GM23338 (cell line): Measurements from ENCODE around the gene CASR. TPM values are rescaled to one million over a fixed set of nuclear protein-coding genes. Genes with fewer than 3 reads are reported as not detected.

Experiments
- ATAC-seq: fragments of 200-7000 bp; cut with Tn5 transposase; 3 replicates; pipeline ENCODE4 v1.9.1; 2020
- DNase-seq: peaks from one replicate; pipeline ENCODE4 v3.0.0-alpha.2; 2015; ENCODE audit warnings: low spot score
- H2AFZ ChIP-seq: fragments of 200-600 bp; sonication (generic); 2 replicates; pipeline ENCODE4 v1.8.0; 2016; ENCODE audit warnings: antibody characterized with exemption, mild to moderate bottlenecking, moderate library complexity
- H3F3A ChIP-seq: fragments of 200-600 bp; sonication (generic); replicated peaks from 2 replicates; pipeline ENCODE4 v1.8.0; 2017; ENCODE audit warnings: antibody characterized with exemption, mixed run types, low read depth
- H3K27ac ChIP-seq: fragments of 200-600 bp; sonication (generic); 2 replicates; pipeline ENCODE4 v1.6.1; 2016; ENCODE audit warnings: low read depth
- H3K27me3 ChIP-seq: fragments of 200-600 bp; sonication (generic); 2 replicates; pipeline ENCODE4 v1.8.0; 2016; ENCODE audit warnings: mild to moderate bottlenecking, mixed run types, moderate library complexity; ENCODE audit not compliant: insufficient read depth
- H3K36me3 ChIP-seq: fragments of 200-600 bp; sonication (generic); 2 replicates; pipeline ENCODE4 v1.8.0; 2016; ENCODE audit warnings: mild to moderate bottlenecking; ENCODE audit not compliant: insufficient read depth
- H3K4me1 ChIP-seq: fragments of 200-600 bp; sonication (generic); 2 replicates; pipeline ENCODE4 v1.8.0; 2016; ENCODE audit warnings: mild to moderate bottlenecking, moderate library complexity; ENCODE audit not compliant: insufficient read depth
- H3K4me2 ChIP-seq: fragments of 200-600 bp; sonication (generic); 2 replicates; pipeline ENCODE4 v1.7.1; 2017; ENCODE audit warnings: mixed run types
- H3K4me3 ChIP-seq: fragments of 200-600 bp; sonication (generic); 2 replicates; pipeline ENCODE4 v1.6.1; 2016; ENCODE audit warnings: mixed run types
- H3K79me2 ChIP-seq: fragments of 200-600 bp; sonication (generic); replicated peaks from 2 replicates; pipeline ENCODE4 v1.8.0; 2017; ENCODE audit warnings: mild to moderate bottlenecking; ENCODE audit not compliant: insufficient read depth
- H3K9me2 ChIP-seq: fragments of 200-600 bp; sonication (generic); 2 replicates; pipeline ENCODE4 v1.8.0; 2017; ENCODE audit not compliant: insufficient read depth
- H4K20me1 ChIP-seq: fragments of 200-600 bp; sonication (generic); replicated peaks from 2 replicates; pipeline ENCODE4 v1.8.0; 2017; ENCODE audit warnings: mild to moderate bottlenecking; ENCODE audit not compliant: insufficient read depth
- H3K27ac Mint-ChIP-seq: 2 replicates; pipeline ENCODE4 v1.8.0; 2020; ENCODE audit warnings: inconsistent platforms, mild to moderate bottlenecking, moderate library complexity, mixed read lengths
- H3K27me3 Mint-ChIP-seq: 3 replicates; pipeline ENCODE4 v1.8.0; 2022; ENCODE audit warnings: low read depth, mild to moderate bottlenecking, moderate library complexity, mixed read lengths, inconsistent platforms; ENCODE audit not compliant: insufficient read depth, poor library complexity
- H3K36me3 Mint-ChIP-seq: 3 replicates; pipeline ENCODE4 v1.8.0; 2021; ENCODE audit warnings: low read depth, mild to moderate bottlenecking, inconsistent platforms, moderate library complexity, mixed read lengths
- H3K4me1 Mint-ChIP-seq: 3 replicates; pipeline ENCODE4 v1.8.0; 2020; ENCODE audit warnings: mild to moderate bottlenecking, inconsistent platforms, mixed read lengths
- H3K4me3 Mint-ChIP-seq: 3 replicates; pipeline ENCODE4 v1.8.0; 2021; ENCODE audit warnings: moderate library complexity, mild to moderate bottlenecking, inconsistent platforms, mixed read lengths
- H3K9me3 Mint-ChIP-seq: 3 replicates; pipeline ENCODE4 v1.8.0; 2020; ENCODE audit warnings: moderate library complexity, mild to moderate bottlenecking, inconsistent platforms, mixed read lengths
- CREB1 ChIP-seq: fragments of 250-450 bp; sonication (Bioruptor Pico); IDR thresholded peaks from 2 replicates; pipeline ENCODE4 v1.5.0; 2020; ENCODE audit warnings: low read depth, mild to moderate bottlenecking, moderate library complexity
- CTCF ChIP-seq, 2 experiments: fragments of 200-600 bp in 1 of 2; sonication (generic) in 1 of 2; conservative IDR thresholded peaks; 2 replicates each; pipeline versions ENCODE4 v1.5.1 to v1.6.1; 2016 to 2017; ENCODE audit warnings: antibody characterized with exemption in 2 of 2, low read depth in 2 of 2, mild to moderate bottlenecking in 2 of 2, moderate library complexity in 1 of 2
- ETS1 ChIP-seq: IDR thresholded peaks from 2 replicates; pipeline ENCODE4 v1.6.1; 2016; ENCODE audit warnings: antibody characterized with exemption
- EZH2 ChIP-seq: fragments of 200-600 bp; sonication (generic); IDR thresholded peaks from one replicate; pipeline ENCODE4 v1.8.0; 2017; ENCODE audit warnings: antibody characterized with exemption, mild to moderate bottlenecking, low read depth; ENCODE audit not compliant: unreplicated experiment
- EZH2phosphoT487 ChIP-seq: fragments of 200-600 bp; sonication (generic); IDR thresholded peaks from one replicate; pipeline ENCODE4 v1.8.1; 2018; ENCODE audit warnings: antibody characterized with exemption; ENCODE audit not compliant: unreplicated experiment
- JUNB ChIP-seq: IDR thresholded peaks from one replicate; pipeline ENCODE4 v1.6.1; 2016; ENCODE audit warnings: antibody characterized with exemption; ENCODE audit not compliant: unreplicated experiment
- NANOG ChIP-seq: IDR thresholded peaks from 2 replicates; pipeline ENCODE4 v1.6.1; 2016; ENCODE audit warnings: antibody characterized with exemption, borderline replicate concordance
- STAT1 ChIP-seq: IDR thresholded peaks from one replicate; pipeline ENCODE4 v1.6.1; 2016; ENCODE audit warnings: antibody characterized with exemption; ENCODE audit not compliant: unreplicated experiment
- ZNF114 ChIP-seq: fragments of 250-450 bp; sonication (Bioruptor Pico); IDR thresholded peaks from 2 replicates; pipeline ENCODE4 v1.5.0; 2020; ENCODE audit warnings: mild to moderate bottlenecking, moderate library complexity
- ZNF331 ChIP-seq: fragments of 250-450 bp; sonication (Bioruptor Pico); IDR thresholded peaks from 2 replicates; pipeline ENCODE4 v1.5.0; 2020; ENCODE audit warnings: low read depth, mild to moderate bottlenecking, moderate library complexity
- polyA plus RNA-seq: library from polyadenylated mRNA; unstranded; fragments of >200 nt; fragmentation: Nextera tagmentation; extraction: Ambion mirVana; gene quantifications from 2 replicates; pipeline ENCODE4 v1.2.1, GENCODE V29; 2016
- total RNA-seq: library from RNA; depleted of rRNA; stranded (reverse); fragments of >200 nt; shearing (Covaris generic); gene quantifications from 2 replicates; pipeline ENCODE4 v1.2.3, GENCODE V29; 2014
- TF ChIP-seq, protein P1 (sequence below): IDR thresholded peaks from one replicate; pipeline ENCODE4 v1.6.1; 2018; ENCODE audit warnings: antibody characterized with exemption; ENCODE audit not compliant: unreplicated experiment

CASR gene
- total and polyA plus RNA-seq, 2 experiments from 2014 or later = 0.08 to 0.56 TPM

- TF ChIP-seq, protein P1, sequence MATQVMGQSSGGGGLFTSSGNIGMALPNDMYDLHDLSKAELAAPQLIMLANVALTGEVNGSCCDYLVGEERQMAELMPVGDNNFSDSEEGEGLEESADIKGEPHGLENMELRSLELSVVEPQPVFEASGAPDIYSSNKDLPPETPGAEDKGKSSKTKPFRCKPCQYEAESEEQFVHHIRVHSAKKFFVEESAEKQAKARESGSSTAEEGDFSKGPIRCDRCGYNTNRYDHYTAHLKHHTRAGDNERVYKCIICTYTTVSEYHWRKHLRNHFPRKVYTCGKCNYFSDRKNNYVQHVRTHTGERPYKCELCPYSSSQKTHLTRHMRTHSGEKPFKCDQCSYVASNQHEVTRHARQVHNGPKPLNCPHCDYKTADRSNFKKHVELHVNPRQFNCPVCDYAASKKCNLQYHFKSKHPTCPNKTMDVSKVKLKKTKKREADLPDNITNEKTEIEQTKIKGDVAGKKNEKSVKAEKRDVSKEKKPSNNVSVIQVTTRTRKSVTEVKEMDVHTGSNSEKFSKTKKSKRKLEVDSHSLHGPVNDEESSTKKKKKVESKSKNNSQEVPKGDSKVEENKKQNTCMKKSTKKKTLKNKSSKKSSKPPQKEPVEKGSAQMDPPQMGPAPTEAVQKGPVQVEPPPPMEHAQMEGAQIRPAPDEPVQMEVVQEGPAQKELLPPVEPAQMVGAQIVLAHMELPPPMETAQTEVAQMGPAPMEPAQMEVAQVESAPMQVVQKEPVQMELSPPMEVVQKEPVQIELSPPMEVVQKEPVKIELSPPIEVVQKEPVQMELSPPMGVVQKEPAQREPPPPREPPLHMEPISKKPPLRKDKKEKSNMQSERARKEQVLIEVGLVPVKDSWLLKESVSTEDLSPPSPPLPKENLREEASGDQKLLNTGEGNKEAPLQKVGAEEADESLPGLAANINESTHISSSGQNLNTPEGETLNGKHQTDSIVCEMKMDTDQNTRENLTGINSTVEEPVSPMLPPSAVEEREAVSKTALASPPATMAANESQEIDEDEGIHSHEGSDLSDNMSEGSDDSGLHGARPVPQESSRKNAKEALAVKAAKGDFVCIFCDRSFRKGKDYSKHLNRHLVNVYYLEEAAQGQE = no peak
- TF ChIP-seq NANOG (no peak), CREB1 (CRISPR knock-in tag) (no peak), ZNF331 (CRISPR knock-in tag) (no peak), ETS1 (no peak), CTCF (conservative IDR thresholded peaks at IDR 0.05; ENCODE audit: low read depth in 2 of 2) (no peak), STAT1 (no peak), JUNB (no peak), EZH2phosphoT487 (no peak), ZNF114 (CRISPR knock-in tag) (no peak), EZH2 (no peak)
These were observed 35.9 kb downstream of the CASR start (continued) for GRCh38 chr3:122219242-122219872.

DNA sequence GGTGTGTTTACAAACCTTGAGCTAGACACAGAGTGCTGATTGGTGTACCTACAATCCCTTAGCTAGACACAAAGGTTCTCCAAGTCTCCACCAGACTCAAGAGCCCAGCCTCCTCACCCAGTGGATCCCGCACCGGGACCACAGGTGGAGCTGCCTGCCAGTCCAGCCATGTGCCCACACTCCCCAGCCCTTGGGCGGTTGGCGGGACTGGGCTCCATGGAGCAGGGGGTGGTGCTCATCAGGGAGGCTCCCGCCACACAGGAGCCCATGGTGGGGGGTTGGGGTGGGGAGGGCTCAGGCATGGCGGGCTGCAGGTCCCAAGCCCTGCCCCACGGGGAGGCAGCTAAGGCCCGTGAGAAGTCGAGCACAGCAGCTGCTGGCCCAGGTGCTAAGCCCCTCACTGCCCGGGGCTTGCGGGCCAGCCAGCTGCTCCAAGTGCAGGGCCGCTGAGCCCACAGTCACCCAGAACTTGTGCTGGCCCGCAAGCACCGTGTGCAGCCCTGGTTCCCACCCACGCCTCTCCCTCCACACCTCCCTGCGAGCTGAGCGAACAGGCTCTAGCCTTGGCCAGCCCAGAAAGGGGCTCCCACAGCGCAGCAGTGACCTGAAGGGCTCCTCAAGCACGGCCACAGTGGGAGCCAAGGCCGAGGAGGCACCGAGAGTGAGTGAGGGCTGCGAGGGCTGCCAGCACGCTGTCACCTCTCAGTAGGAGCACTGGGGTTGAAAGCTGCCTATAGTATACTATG, 43.7 kb downstream of the CASR start:
- Histone ChIP-seq H4K20me1 (no peaks in the 10 kb centered on the region), H3K27me3 (no peaks in the 10 kb centered on the region), H3F3A (no peaks in the 10 kb centered on the region), H3K4me2 (no peak overlapping the region), H2AFZ (no peak overlapping the region), H3K36me3 (no peaks in the 10 kb centered on the region), H3K4me3 (no peak overlapping the region), H3K27ac (no peak overlapping the region), H3K4me1 (no peaks in the 10 kb centered on the region), H3K79me2 (no peaks in the 10 kb centered on the region), H3K9me2 (peaks cover 8% of the 10 kb centered on the region; the same call in 1 of the 2 replicates)
- H3K4me1 Mint-ChIP-seq = peaks cover 8% of the 10 kb centered on the region
- peaks cover 3% of the 10 kb centered on the region for H3K27me3 Mint-ChIP-seq
- ATAC-seq = no peak
- H3K4me3 Mint-ChIP-seq = no peak overlapping the region
- no peak overlapping the region for H3K27ac Mint-ChIP-seq
- peaks cover 24% of the 10 kb centered on the region for H3K9me3 Mint-ChIP-seq
- no peak for DNase-seq
- TF ChIP-seq STAT1 = no peak
- no peak for TF ChIP-seq CTCF (conservative IDR thresholded peaks at IDR 0.05; ENCODE audit: low read depth in 2 of 2)
- no peak for TF ChIP-seq ZNF331 (CRISPR knock-in tag)
- no peak for TF ChIP-seq EZH2
- no peak for TF ChIP-seq CREB1 (CRISPR knock-in tag)
- no peaks in the 10 kb centered on the region for H3K36me3 Mint-ChIP-seq
